Upper lobe of right lung (tissue), 1 donor: ENCODE measurements around the gene ZNF438. TPM values are rescaled to one million over a fixed set of nuclear protein-coding genes. Genes with fewer than 3 reads are reported as not detected.
"Not testable (repeated sequence)": the region's sequence is repeated elsewhere in the genome, so short reads cannot be mapped to it uniquely, and the experiment has no call there.

Experiments
- ATAC-seq: fragments of 200-7000 bp; cut with Tn5 transposase; one replicate; pipeline ENCODE4 v1.9.1; 2020; ENCODE audit warnings: mild to moderate bottlenecking, moderate library complexity
- DNase-seq: peaks from one replicate; pipeline ENCODE4 v3.0.0-alpha.2; 2020
- H3K27ac ChIP-seq: fragments of 200-600 bp; one replicate; pipeline ENCODE4 v1.8.0; 2022
- H3K27me3 ChIP-seq: fragments of 200-600 bp; one replicate; pipeline ENCODE4 v1.8.0; 2022; ENCODE audit warnings: mild to moderate bottlenecking
- H3K36me3 ChIP-seq: fragments of 200-600 bp; one replicate; pipeline ENCODE4 v1.8.0; 2022
- H3K4me1 ChIP-seq: fragments of 200-600 bp; one replicate; pipeline ENCODE4 v1.8.0; 2022
- H3K4me3 ChIP-seq: fragments of 200-600 bp; one replicate; pipeline ENCODE4 v1.8.0; 2022; ENCODE audit warnings: mild to moderate bottlenecking
- H3K9me3 ChIP-seq: fragments of 200-600 bp; one replicate; pipeline ENCODE4 v1.8.0; 2022
- intact Hi-C: fragments of 100-400 bp; cut with DNase I; formaldehyde crosslinking; loops from one replicate; pipeline ENCODE4 v1.11.0; 2022
- total RNA-seq: library from RNA; stranded (reverse); fragmentation: NEBNext Ultra II Directional; extraction: Animal tissue kit (Norgen Biotek cat#: 25700); gene quantifications from one replicate; pipeline ENCODE4 v1.2.1, GENCODE V29; 2021
- TF ChIP-seq, protein P1 (sequence below): fragments of 200-600 bp; IDR thresholded peaks from one replicate; pipeline ENCODE4 v1.8.0; 2022; ENCODE audit warnings: antibody characterized with exemption
- donor health status: DM: no; HTN: yes; CAD: no; lungs with severe emphysema.

ZNF438 gene
- total RNA-seq, 1 donor from 2014 or later = 14.4 TPM

DNA sequence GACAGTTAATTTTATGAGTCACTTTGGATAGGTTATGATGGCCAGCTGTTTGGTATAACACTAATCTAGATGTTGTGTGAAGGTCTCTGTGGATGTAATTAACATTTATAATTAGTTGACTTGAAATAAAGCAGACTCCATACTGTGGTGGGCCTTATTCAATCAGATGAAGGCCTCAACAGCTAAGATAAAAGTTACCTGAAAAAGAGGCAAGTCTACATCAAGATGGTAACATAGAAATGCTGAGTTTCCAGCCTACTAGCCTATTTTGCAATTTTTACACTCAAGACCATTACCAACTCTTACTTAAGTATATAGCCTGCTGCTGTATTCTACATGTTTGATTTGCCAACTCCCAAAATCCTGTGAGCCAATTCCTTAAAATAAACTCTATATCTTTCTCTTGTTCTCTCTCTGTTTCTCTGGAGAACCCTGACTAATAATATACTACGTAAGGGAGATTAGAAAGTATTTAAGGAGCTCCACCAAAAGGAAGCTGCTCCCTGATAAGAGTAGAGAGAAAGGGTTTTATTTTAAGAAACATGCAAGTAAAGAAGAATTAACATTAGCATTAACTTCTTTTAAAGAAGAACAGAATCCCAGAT lies 42.7 kb downstream of the ZNF438 start:
- Histone ChIP-seq H3K27me3 (no peaks in the 10 kb centered on the region), H3K27ac (peak overlapping the region; percentile 28), H3K4me3 (no peak overlapping the region), H3K4me1 (peaks cover 47% of the 10 kb centered on the region), H3K36me3 (no peaks in the 10 kb centered on the region), H3K9me3 (no peaks in the 10 kb centered on the region)
- no peak for ATAC-seq
- TF ChIP-seq, protein P1, sequence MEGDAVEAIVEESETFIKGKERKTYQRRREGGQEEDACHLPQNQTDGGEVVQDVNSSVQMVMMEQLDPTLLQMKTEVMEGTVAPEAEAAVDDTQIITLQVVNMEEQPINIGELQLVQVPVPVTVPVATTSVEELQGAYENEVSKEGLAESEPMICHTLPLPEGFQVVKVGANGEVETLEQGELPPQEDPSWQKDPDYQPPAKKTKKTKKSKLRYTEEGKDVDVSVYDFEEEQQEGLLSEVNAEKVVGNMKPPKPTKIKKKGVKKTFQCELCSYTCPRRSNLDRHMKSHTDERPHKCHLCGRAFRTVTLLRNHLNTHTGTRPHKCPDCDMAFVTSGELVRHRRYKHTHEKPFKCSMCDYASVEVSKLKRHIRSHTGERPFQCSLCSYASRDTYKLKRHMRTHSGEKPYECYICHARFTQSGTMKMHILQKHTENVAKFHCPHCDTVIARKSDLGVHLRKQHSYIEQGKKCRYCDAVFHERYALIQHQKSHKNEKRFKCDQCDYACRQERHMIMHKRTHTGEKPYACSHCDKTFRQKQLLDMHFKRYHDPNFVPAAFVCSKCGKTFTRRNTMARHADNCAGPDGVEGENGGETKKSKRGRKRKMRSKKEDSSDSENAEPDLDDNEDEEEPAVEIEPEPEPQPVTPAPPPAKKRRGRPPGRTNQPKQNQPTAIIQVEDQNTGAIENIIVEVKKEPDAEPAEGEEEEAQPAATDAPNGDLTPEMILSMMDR = no peak
- intact Hi-C loops = no loop called here
- DNase-seq = no peak

DNA sequence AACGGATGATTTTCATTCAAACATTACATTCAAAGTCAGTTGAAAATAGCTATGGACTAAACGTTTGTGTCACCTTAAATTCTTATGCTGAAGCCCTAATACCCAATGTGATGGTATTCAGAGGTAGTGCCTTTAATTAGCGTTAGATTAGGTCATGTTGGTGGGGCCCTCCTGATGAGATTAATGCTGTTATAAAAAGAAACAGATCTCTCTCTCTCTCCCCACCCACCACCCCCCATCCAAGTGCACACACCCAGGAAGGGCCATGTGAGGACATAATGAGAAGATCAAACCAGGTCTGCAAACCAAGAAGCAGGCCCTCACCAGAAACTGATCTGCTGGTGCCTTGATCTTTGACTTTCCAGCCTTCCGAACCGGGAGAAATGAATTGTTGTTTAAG lies 44.2 kb downstream of the ZNF438 start:
- intact Hi-C loops = no loop called here
- DNase-seq (no peak), ATAC-seq (no peak)
- Histone ChIP-seq H3K27ac (no peak overlapping the region), H3K4me3 (no peak overlapping the region), H3K36me3 (no peaks in the 10 kb centered on the region), H3K27me3 (no peaks in the 10 kb centered on the region), H3K9me3 (no peaks in the 10 kb centered on the region), H3K4me1 (peaks cover 43% of the 10 kb centered on the region)
- TF ChIP-seq, protein P1 = no peak

DNA sequence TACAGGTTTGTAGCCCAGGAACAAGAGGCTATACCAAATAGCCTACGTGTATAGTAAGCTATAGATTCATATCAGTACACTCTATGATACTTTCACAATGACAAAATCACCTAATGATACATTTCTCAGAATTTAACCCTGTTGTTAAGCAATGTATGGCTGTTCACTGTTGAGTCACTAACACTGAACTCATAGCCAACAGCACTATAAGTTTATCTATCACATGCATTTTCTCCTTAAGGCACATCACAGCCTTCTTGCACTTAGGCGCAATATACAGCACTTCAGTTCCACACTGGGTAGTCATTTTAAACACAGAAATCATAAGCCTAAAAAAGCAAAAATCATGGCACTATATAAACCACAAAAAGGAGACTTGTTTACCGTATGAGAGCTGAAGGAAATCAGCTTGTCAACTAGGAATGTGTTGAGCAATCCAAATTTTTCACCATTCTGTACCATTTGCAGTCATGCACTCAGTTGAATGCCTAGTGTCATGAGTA lies 45.6 kb downstream of the ZNF438 start:
- no peaks in the 10 kb centered on the region for H3K36me3 ChIP-seq
- DNase-seq (no peak), ATAC-seq (no peak)
- peaks cover 37% of the 10 kb centered on the region for H3K4me1 ChIP-seq
- TF ChIP-seq, protein P1 = no peak
- H3K27ac ChIP-seq = peak overlapping the region; percentile 8
- no peak overlapping the region for H3K4me3 ChIP-seq
- no peaks in the 10 kb centered on the region for H3K27me3 ChIP-seq
- no peaks in the 10 kb centered on the region for H3K9me3 ChIP-seq
- intact Hi-C loops = no loop called here

DNA sequence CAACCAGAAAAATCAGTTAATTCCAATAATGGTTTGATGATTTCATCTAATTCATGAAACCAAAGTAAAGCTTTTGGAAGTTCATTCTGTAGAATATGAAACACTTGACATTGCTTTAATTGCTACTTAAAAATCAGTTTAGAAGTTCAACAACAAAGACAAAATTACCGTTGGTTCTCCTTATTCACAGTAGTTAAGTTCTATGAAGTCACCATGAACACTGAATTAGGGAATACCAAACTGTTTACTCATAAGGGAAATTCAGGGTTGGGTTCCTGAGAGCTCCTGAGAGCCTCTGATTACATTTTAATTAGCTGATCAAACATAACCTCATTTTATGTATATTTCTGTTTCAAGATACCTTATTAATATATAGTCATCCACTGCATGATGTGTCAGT lies 46.2 kb downstream of the ZNF438 start:
- no peaks in the 10 kb centered on the region for H3K36me3 ChIP-seq
- ATAC-seq (no peak), DNase-seq (no peak)
- no peaks in the 10 kb centered on the region for H3K27me3 ChIP-seq
- intact Hi-C loops = no loop called here
- no peaks in the 10 kb centered on the region for H3K9me3 ChIP-seq
- H3K4me1 ChIP-seq = peaks cover 36% of the 10 kb centered on the region
- H3K4me3 ChIP-seq = no peak overlapping the region
- TF ChIP-seq, protein P1 = no peak
- peak overlapping the region; percentile 8 for H3K27ac ChIP-seq

DNA sequence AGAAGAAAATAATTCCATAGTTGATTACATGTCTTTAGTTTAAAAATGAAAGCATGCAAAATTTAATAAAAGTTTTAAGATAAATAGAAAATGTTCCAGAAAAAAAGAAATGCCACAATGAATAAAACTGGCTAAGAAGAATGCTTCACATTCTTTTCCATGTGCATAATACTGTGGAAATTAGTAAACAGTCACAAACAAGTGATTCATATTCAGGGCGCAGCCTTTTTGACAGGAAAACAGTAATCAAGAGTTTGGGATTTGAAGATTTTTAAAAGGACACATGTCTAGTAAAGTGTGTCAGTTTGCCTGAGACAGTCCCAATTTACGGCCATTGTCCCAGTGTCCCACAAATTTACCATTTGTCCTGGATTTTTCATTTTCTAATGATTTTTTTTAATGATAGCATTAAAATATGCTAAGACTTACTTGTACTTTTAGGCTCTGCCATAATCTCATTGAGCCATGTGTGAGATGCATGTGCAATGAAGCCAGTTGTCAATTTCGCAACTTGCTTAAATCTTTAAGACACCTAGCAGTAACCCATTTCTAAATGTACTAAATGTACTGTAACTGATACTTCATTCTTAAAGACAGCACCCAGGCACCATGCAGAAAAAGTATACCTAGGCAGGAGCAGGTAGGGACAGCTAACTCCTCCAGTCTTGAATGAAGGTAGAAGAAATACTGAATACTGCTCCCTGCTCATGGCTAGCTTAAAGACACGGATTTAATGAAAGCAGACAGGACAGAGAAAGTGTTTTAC lies 46.9 kb downstream of the ZNF438 start:
- H3K9me3 ChIP-seq = no peaks in the 10 kb centered on the region
- H3K27ac ChIP-seq = no peak overlapping the region
- DNase-seq (no peak), ATAC-seq (no peak)
- TF ChIP-seq, protein P1 = no peak
- no peak overlapping the region for H3K4me3 ChIP-seq
- intact Hi-C loops = no loop called here
- peaks cover 36% of the 10 kb centered on the region for H3K4me1 ChIP-seq
- no peaks in the 10 kb centered on the region for H3K27me3 ChIP-seq
- no peaks in the 10 kb centered on the region for H3K36me3 ChIP-seq

DNA sequence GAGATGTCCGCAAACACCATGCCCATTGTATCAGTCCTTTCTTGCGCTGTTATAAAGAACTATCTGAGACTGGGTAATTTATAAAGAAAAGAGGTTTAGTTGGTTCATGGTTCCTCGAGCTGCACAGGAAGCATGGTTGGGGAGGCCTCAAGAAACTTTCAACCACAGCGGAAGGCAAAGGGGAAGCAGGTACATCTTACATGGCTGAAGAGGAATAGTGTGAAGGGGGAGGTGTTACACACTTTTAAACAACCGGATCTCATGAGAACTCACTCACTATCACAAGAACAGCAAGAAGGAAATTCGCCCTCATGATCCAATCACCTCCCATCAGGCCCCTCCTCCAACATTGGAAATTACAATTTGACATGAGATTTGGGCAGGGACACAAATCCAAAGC lies 48.5 kb downstream of the ZNF438 start:
- intact Hi-C loops, H3K27ac ChIP-seq, H3K36me3 ChIP-seq, H3K27me3 ChIP-seq, DNase-seq, H3K9me3 ChIP-seq, H3K4me3 ChIP-seq, ATAC-seq: not testable (repeated sequence)
- H3K4me1 ChIP-seq = peaks cover 27% of the 10 kb centered on the region
